Panc1 (cell line): ENCODE measurements around the gene POU4F2.
A peak's percentile ranks its signal among the peaks of the same experiment; 100 is the strongest.

ENCODE experiments used
- CTCF ChIP-seq: fragments of 450-650 bp; IDR thresholded peaks from 2 replicates; pipeline ENCODE4 v1.5.1; 2017; ENCODE audit warnings: mild to moderate bottlenecking
- REST ChIP-seq, 2 experiments: IDR thresholded peaks; 2 replicates each; pipeline ENCODE4 v1.6.1; 2011 to 2012; ENCODE audit warnings: low read depth in 2 of 2, control low read depth in 1 of 2, low read length in 1 of 2, mild to moderate bottlenecking in 1 of 2, moderate library complexity in 1 of 2; ENCODE audit not compliant: insufficient read depth in 1 of 2

- TF ChIP-seq REST (IDR thresholded peaks at IDR 0.05; ENCODE audit: insufficient read depth in 1 of 2, low read depth in 2 of 2, low read length in 1 of 2): peak; percentile 73 to 85
- no peak for TF ChIP-seq CTCF
These were observed 5.2 kb downstream of the POU4F2 start for GRCh38 chr4:146643812-146644401.
